ENCODE measurements around the gene BRF1.
A peak's percentile ranks its signal among the peaks of the same experiment; 100 is the strongest.
"Not testable (repeated sequence)": the region's sequence is repeated elsewhere in the genome, so short reads cannot be mapped to it uniquely, and the experiment has no call there.

The BRF1 gene

DNA sequence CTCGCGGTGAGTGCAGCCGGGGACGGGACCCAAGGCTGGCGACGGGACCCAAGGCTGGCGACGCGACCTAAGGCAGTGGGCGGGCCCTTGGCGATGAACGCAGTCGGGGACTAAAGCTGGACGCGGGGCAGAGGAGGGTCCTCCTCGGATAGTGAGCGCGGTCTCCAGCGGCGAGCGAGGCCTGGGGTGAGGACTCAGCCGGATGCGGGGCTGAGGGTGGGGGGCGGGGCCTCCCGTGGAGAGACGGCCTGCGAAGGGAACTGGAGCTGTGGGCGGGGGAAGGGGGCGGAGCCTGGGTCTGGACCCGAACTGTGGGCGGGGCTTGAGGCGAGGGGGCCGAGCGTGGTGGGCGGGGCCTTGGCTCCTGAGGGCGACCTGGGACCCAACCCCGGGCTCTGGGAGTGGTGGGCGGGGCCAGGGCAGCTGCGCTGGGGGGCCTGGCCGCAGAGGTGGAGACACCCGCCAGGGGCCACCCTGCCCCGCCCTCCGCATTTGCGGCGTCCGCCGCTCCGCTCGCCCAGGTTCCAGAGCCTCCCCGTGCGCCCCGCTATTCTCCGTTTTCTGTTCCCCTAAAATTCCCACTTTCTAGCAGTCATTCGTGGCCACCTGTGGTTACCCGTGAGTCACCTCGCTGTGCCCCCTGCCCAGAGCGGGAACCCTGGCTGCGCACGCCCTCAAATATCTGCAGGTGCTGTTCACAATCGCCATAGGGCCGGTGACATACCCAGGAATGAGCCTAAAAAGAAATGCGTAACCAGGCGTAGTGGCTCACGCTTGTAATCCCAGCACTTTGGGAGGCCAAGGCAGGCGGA is 508 bp upstream of the BRF1 start:
- no peaks in the 10 kb centered on the region for H3K36me3 ChIP-seq (ENCODE audit: control insufficient read depth, low read length)
- no peaks in the 10 kb centered on the region for H3K9me2 ChIP-seq (replicated peaks; ENCODE audit: control insufficient read depth, low read length)
- TF ChIP-seq EZH2phosphoT487 (IDR thresholded peaks at IDR 0.05; ENCODE audit: borderline replicate concordance, low read length): no peak
- TF ChIP-seq, protein P1, sequence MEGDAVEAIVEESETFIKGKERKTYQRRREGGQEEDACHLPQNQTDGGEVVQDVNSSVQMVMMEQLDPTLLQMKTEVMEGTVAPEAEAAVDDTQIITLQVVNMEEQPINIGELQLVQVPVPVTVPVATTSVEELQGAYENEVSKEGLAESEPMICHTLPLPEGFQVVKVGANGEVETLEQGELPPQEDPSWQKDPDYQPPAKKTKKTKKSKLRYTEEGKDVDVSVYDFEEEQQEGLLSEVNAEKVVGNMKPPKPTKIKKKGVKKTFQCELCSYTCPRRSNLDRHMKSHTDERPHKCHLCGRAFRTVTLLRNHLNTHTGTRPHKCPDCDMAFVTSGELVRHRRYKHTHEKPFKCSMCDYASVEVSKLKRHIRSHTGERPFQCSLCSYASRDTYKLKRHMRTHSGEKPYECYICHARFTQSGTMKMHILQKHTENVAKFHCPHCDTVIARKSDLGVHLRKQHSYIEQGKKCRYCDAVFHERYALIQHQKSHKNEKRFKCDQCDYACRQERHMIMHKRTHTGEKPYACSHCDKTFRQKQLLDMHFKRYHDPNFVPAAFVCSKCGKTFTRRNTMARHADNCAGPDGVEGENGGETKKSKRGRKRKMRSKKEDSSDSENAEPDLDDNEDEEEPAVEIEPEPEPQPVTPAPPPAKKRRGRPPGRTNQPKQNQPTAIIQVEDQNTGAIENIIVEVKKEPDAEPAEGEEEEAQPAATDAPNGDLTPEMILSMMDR (IDR thresholded peaks at IDR 0.05; ENCODE audit: low read depth, low read length, poor library complexity, severe bottlenecking): no peak

DNA sequence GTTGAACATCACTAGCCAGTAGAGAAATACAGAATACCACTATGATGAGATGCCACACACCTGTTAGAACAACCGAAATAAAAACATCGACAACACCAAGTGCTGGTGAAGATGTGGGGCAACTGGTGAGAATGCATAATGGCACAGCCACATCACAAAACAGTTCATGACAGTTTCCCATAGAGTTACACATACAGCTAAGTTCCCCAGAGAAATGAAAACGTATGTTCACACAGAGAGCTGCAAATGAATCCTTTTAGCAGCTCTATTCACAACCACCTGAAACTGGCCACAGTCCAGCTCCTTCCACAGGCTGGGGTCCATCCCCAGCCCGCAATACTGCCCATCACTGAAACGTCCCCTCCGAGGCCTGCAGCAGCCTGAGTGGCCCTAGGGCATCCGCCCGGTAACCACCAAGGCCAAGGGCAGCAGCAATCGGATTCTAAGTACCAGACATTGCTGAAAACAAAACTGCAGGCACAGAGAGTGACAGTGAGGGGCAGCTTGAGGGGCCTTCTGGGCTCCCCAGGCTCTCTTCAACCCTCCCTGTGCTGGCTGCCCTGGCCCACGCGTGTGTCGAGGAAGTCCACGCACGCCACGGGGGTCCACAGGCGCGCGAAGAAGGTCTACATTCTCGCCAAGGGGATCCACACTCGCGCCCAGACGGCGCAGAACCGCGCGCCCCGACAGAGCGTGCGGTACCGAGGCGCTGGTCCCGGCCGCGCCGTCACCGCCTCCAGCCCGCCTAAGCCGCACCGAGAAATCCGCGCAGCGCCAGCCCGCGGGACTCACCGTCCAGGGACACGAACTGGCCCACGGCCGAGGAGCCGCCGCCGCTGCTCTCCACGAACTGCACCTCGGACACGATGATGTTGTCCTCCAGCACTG is 903 bp downstream of the BRF1 start:
- H3K4me1 ChIP-seq (ENCODE audit: control insufficient read depth, low read length): peaks cover 14% of the 10 kb centered on the region
- peaks cover 45% of the 10 kb centered on the region for H3K79me2 ChIP-seq (ENCODE audit: control insufficient read depth, low read length)
- H3K27me3 ChIP-seq (ENCODE audit: control insufficient read depth, low read length): no peaks in the 10 kb centered on the region
- no peaks in the 10 kb centered on the region; the same call in 1 of the 2 replicates for H3F3A ChIP-seq (ENCODE audit: control insufficient read depth, insufficient read depth)
- H3K4me3 ChIP-seq (ENCODE audit: low read length): peak overlapping the region; percentile 96
- no peaks in the 10 kb centered on the region for H4K20me1 ChIP-seq (ENCODE audit: control insufficient read depth, insufficient read depth, low read depth, low read length)
- H3K4me2 ChIP-seq (ENCODE audit: low read length): peak overlapping the region; percentile 99
- H3K9me3 ChIP-seq (ENCODE audit: control insufficient read depth, insufficient read depth, low read length): no peaks in the 10 kb centered on the region
- H3K9me2 ChIP-seq (replicated peaks; ENCODE audit: control insufficient read depth, low read length): no peaks in the 10 kb centered on the region
- TF ChIP-seq EZH2phosphoT487 (IDR thresholded peaks at IDR 0.05; ENCODE audit: borderline replicate concordance, low read length): no peak
- TF ChIP-seq, protein P1 (IDR thresholded peaks at IDR 0.05; ENCODE audit: low read depth, low read length, poor library complexity, severe bottlenecking): no peak
- H3K36me3 ChIP-seq (ENCODE audit: control insufficient read depth, low read length): no peaks in the 10 kb centered on the region
- no peak overlapping the region for H3K27ac ChIP-seq (ENCODE audit: low read depth, low read length)

More for the DNA sequence above, 508 bp upstream of the BRF1 start:
- peak overlapping the region; percentile 75 for H3K27ac ChIP-seq (ENCODE audit: low read depth, low read length)
- H3K9me3 ChIP-seq (ENCODE audit: control insufficient read depth, insufficient read depth, low read length): no peaks in the 10 kb centered on the region
- no peaks in the 10 kb centered on the region for H4K20me1 ChIP-seq (ENCODE audit: control insufficient read depth, insufficient read depth, low read depth, low read length)
- peak overlapping the region; percentile 96 for H3K4me3 ChIP-seq (ENCODE audit: low read length)
- peaks cover 21% of the 10 kb centered on the region for H3K4me1 ChIP-seq (ENCODE audit: control insufficient read depth, low read length)
- no peaks in the 10 kb centered on the region; the same call in 1 of the 2 replicates for H3F3A ChIP-seq (ENCODE audit: control insufficient read depth, insufficient read depth)
- peaks cover 34% of the 10 kb centered on the region for H3K79me2 ChIP-seq (ENCODE audit: control insufficient read depth, low read length)
- peak overlapping the region; percentile 99 for H3K4me2 ChIP-seq (ENCODE audit: low read length)
- H3K27me3 ChIP-seq (ENCODE audit: control insufficient read depth, low read length): no peaks in the 10 kb centered on the region

DNA sequence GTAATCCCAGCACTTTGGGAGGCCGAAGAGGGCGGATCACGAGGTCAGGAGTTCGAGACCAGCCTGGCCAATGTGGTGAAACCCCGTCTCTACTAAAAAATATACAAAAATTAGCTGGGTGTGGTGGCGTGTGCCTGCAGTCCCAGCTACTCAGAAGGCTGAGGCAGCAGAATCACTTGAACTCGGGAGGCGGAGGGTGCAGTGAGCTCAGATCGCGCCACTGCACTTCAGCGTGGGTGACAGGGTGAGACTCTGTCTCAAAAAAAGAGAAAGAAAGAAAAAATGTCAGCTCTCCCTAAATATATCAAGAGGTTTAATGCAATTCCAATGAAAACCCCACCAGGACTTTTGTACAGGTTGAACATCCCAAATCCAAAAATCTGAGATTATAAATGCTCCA is 3.5 kb downstream of the BRF1 start:
- H4K20me1 ChIP-seq (ENCODE audit: control insufficient read depth, insufficient read depth, low read depth, low read length); H3K9me2 ChIP-seq (replicated peaks; ENCODE audit: control insufficient read depth, low read length); H3K4me3 ChIP-seq (ENCODE audit: low read length); H3K4me2 ChIP-seq (ENCODE audit: low read length); H3K27me3 ChIP-seq (ENCODE audit: control insufficient read depth, low read length); H3K27ac ChIP-seq (ENCODE audit: low read depth, low read length); H3F3A ChIP-seq (ENCODE audit: control insufficient read depth, insufficient read depth); H3K36me3 ChIP-seq (ENCODE audit: control insufficient read depth, low read length); H3K9me3 ChIP-seq (ENCODE audit: control insufficient read depth, insufficient read depth, low read length): not testable (repeated sequence)
- H3K4me1 ChIP-seq (ENCODE audit: control insufficient read depth, low read length): peaks cover 32% of the 10 kb centered on the region
- peaks cover 70% of the 10 kb centered on the region for H3K79me2 ChIP-seq (ENCODE audit: control insufficient read depth, low read length)

Measured in DOHH2 (cell line).